NCI-H460 (cell line): ENCODE data around the gene SPTY2D1. TPM values are rescaled to one million over a fixed set of nuclear protein-coding genes. Genes with fewer than 3 reads are reported as not detected.
"Not testable (repeated sequence)": the region's sequence is repeated elsewhere in the genome, so short reads cannot be mapped to it uniquely, and the experiment has no call there.

Experiments
- DNase-seq: peaks from one replicate; pipeline ENCODE4 v3.0.0-alpha.2; 2016; ENCODE audit warnings: low read depth; ENCODE audit errors: extremely low read depth
- total RNA-seq: library from RNA; depleted of rRNA; stranded (reverse); fragments of >200 nt; shearing (Covaris generic); gene quantifications from 2 replicates; pipeline ENCODE4 v1.2.3, GENCODE V29; 2014

Gene SPTY2D1
- total RNA-seq, 1 experiment from 2014 or later = 10.0 TPM

DNA sequence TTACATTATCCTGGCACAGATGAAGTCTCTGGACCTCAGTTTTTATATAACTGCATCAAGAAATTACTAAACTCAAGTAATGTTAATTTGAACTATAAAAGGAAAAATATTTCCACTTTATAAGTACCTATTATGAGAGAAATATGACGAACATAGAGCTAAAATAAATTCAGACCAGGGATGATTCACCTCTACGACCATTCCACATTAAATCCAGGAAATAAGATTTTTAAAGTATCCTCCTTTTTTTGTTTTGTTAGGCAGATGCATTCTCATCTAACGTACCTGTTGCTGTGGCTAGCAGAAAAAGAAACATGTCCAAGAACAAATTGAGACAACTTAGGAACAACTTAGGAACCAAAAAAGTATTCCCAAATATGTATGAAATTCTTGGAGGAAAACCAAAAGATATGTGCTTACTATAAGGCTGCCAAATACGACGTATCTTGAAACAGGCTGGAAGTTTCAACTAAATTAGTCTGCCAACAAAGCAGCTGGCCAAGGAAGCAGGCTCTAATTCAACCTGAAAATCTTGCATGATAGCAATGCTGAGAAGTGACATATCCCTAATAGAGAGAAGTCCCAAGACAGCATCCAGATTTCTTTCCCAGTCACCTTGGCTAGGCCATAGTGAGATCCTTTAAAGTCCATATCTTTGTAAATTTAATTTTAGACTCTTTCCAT lies 15.7 kb downstream of the SPTY2D1 start:
- no peak for DNase-seq

DNA sequence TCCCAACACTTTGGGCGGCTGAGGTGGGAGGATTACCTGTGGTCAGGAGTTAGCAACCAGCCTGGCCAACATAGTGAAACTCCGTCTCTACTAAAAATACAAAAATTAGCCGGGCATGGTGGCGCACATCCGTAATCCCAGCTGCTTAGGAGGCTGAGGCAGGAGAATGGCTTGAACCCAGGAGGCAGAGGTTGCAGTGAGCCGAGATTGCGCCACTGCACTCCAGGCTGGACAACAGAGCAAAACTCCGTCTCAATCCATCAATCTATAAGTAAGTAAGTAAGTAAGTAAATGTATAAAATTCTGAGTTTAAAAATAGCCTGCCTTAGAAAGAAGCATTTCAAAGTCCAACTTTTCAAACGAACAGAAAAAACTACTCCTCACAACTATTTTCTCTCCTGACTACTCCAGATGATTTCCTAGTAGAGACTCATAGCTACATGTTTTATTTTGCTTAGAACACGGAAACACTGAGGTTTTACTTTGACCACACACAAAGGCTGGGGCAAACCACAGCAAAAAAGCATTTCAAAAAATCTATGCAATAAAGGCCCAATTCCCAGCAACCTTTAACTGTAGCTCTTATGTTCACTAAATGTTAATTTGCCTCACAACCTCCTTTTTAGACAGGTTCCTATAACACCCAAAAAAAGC lies 16.3 kb downstream of the SPTY2D1 start:
- no peak for DNase-seq

DNA sequence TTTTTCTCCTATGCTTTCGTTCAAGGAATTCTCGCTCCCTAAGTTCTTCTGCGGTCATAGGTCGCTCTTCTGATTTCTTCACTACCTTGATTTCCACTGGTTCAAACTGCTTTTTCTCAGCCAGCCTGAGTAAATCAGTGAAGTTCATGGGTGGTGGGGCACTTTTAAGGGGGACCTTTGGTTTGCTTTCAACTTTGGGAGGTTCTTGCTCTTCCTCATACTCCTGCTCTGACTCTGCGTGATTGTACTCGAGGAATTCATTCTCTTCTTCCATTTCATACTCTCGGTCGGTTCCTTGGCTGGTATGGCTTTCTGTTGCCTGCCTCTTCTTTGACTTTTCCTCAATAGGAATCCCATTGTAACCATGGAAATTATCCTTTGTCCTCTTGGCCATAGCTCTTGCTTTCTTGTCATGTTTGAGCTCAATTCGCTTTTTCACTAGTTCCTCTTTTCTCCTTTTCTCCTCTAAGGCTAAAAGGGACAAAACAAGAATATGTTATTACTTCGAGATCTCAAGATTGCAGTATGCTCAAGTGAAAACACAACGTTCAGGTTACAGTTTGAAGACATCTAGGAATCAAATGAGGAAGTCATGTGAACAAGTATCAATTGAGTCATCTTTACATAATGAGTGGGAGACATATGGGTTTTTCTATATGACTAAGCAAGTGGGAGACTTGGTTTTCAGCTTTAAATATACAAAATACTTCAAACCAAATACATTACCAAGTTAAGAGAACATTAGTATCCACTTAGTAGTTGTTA lies 18.3 kb downstream of the SPTY2D1 start:
- no peak for DNase-seq

DNA sequence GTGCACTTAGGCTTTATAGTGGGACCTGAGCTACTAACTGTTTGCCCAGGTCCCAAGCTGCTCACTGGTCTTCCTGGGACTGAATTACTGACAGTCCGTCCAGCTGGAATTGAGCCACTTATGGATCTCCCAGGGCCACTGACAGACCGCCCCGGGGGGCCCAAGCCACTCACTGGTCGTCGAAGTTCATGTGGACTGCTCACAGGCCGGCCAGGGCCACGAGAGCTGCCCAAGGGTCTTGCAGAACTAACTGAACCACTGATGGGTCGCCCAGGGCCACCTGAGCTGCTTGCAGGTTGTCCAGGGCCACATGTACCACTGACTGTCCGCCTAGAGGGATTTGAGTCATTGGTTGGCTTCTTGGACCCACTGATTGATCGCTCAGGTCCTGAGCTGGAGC lies 19.5 kb downstream of the SPTY2D1 start:
- no peak for DNase-seq

DNA sequence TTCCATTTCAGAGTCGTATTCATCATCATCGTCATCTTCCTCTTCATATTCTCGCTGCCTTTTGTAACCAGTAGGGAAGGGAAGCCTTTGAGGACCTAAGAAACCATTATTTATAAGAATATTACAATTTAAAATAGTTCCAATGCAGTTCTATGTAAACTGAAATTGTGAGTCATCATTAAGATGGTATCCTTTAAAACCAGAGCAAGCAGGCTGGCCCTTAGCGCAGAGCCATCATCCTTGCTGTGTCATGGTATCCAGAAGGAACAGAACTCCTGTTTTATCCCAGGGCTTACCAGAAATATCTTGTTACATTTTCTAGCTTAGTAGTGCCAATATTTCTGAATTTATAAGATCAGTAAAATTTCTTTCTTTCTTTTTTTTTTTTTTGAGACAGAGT lies 21.7 kb downstream of the SPTY2D1 start:
- DNase-seq = no peak

DNA sequence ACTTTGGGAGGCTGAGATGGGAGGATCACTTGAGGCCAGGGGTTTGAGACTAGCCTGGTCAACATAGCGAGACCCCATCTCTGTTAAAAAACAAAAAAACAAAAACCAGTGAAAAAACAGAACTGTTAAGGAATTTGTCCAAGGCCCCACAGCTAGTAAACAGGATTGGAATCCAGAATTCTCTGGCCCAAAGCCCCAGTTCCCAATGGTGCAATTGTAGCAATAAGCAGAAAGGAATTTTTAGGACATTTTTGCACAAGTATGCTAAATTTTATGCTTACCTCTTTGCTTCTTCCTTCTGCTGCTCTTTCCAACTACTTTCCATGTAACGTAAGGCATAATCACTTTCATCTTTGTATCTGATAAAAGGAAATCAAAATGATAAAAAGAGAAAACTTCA lies 22.9 kb downstream of the SPTY2D1 start:
- DNase-seq = no peak

DNA sequence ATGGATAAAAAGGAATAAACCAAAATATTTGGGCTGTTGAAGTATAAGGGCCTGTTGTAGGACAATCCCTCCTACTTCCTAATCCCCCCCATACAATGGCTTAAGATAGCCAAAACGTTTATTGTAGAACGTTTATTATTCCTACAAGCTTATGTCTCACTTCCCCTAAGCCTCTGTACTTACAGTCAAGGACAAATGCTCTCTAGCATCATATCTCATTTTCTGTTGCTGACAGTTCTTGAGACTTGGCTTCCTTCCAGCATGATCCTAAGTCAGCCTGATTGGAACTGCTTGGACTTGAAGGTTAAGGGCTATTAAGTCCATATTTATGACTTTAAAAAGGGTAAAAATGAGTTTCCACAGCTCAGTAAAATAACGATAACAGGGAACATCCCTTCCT lies 25.8 kb downstream of the SPTY2D1 start:
- DNase-seq = no peak

DNA sequence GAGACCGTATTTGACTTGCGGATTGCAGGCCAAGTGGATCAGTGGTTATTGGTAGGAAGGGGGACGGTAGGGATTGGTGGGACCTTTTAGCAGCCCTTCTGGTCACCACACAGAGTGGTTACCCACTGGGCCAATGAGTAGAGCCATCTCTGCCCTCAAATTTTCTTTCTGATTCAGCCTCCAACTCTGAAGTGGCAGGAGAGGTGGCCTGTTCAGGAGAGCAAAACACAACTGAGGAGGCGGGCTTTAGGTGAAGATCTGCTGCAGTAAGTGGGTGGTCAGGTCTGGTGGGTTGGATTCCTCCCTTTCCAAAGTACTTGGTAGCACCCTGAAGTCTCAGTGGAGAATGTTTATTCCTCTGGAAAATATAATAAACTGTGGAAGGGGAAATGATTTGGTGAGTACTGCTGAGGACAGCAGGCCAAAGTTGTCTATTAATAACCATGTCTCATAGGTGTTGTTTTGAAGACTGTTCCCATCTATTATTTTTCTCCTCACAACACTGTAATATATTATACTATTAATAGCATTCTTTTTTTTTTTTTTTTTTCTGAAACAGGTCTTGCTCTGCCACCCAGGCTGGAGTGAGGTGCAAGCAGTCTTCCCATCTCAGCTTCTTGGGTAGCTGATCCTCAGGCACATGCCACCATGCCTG lies 33.1 kb downstream of the SPTY2D1 start:
- DNase-seq = no peak

DNA sequence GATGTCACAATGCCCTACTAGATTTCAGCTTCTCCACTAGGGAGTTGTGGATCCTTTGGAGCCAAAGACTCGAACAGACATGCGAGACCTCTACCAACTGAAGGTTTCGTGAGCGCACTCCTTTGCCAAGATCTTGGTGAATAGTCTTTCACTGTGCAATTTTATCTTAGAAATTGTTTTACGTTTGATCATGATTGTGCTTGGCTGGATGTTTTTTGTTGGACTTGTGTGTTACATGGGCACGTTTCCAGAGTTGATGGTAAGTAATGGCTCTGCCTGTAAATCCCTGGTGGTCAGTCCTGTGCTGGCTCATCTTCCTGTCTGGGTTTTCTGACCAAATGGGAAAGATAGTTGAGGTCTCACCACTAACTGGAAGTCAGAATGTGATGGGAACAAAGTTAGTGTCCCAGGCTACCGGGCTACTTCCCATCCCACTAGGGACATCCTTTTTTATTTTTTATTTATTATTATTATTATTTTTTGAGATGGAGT lies 34.4 kb downstream of the SPTY2D1 start, which contains the start of gene MISFA:
Gene MISFA (plus strand): TSS at position 51 of the 492 bp plus-strand sequence. CDS start 140 bp downstream, at position 191.
- no peak for DNase-seq

DNA sequence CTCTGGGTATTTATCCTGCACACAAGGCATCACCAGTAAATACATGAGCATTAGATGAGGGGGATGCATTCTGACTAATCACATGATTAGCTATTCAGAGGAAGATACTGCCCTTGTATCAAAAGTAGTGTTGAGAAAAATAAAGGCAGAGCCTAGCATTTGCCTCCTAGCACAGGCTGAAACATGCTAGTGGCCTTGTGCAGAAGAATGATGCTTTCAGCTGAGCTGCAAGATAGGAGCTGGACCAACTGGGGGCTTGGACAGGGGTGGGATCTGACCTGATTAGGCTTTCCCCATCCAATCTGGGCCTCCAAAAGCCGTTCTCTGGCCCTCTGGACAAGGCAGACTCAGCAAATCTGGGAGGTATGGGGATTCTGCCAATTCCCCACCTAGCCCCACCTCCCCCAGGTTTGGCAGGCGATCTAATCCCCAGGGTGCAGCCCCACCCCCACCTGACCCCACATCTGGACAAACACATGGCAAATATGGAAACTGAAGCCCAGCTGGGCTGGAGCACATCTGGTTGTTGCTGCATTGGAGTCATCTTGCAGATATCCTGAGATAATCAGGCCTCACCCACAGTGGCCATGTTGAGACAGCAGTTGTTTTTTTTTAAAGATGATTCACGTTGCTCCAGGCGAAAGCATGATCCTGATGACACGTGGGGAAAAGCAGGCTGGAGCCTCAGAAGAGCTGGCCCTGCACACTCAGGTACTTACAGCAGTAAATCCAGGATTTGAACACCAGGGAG lies 39.0 kb downstream of the SPTY2D1 start:
- DNase-seq = no peak

DNA sequence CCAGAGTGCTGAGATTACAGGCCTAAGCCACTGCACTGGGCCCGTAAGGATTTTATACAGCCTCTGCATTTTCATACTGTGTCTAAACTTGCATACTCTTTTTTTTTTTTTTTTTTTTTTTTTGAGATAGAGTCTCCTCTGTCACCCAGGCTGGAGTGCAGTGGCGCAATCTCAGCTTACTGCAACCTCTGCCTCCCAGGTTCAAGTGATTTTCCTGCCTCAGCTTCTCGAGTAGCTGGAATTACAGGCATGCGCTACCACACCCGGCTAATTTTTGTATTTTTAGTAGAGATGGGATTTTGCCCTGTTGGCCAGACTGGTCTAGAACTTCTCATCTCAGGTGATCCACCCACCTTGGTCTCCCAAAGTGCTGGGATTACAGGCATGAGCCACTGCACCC lies 40.1 kb downstream of the SPTY2D1 start:
- DNase-seq = not testable (repeated sequence)

DNA sequence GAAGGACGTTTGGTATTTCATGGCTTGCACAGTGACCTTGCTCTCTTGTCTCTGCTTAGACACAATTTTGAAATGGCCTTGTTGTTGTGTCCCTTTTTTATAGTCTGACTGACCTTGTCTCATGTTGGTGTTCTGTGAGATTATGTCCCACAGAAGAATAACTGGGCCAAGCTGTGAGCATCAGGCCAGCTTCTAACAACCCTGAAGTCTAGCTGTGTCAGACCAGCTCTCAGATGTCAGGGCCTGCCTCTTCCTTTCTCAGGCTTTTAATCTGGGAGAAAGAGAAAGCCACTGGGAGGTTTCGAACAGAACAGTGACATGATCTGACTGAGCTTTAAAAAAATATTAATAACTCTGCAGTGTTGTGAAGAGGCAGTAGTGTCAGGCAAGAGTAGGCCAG lies 43.6 kb downstream of the SPTY2D1 start:
- no peak for DNase-seq

DNA sequence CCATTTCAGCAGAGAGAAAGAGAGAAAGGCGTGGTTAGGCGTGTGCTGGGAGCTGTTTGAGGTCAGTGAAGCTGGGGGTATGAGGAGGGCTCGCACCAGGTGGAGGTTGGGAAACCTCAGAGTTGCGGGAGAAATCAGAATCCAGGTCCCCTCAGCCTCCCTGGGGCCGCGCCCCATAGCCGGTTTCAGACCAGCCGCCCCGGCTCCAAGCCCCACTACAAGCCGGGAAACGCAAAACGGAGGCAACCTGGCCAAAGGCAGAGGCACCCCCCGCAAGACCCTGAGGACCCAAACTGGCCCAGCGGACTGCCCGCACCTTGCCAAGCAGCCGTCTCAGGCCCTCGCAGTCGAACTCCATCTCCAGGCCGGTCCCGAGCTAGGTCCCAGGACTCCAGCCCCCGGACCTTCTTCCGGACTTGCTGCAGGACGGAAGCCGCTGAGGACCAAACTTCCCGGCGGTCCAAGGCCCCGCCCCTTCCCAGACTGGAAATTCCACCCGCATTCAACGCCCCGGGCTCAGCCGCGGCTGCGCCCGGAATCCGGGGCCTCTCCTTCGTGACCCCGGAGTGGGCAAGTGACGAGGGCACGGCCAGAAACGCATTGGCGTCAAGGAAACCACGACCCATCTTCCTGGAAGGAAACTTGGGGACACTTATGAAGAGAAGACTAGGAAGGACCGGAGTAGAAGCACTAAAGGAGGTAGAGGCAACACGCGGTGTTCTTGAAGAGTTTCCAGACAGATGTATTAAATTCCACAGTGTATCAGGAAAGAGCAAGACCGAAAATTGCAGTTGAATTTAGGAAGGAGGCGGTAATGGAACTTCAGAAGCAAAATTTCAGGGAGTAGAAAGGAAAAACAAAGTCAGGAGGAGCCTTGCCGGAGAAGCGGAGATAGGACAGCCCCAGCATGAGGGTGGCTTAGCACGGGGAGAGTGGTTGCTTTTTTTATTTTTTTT lies 45.6 kb downstream of the SPTY2D1 start, which contains the start of gene UEVLD:
Gene UEVLD (minus strand): TSS at position 438 of the 956 bp plus-strand sequence. CDS start 80 bp downstream, at position 358.
- peak; percentile 79 for DNase-seq

DNA sequence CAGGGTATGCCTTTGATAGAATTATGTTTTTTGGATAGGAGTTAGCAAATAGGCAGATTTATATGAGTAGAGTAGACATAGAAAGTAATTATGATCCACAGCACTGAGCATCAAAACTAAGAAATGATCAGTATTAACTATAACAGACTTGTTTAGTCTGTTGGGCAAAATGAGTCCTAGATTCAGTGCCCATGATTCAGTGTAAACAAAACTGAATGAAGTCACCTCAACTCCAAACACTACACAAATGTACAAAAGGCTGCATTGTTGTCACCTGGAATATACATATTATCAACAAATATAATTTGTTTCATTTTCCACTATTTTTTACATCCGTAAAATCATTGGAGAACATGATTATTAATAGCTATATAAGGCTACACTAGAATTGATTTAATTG lies 52.3 kb downstream of the SPTY2D1 start:
- DNase-seq = no peak

DNA sequence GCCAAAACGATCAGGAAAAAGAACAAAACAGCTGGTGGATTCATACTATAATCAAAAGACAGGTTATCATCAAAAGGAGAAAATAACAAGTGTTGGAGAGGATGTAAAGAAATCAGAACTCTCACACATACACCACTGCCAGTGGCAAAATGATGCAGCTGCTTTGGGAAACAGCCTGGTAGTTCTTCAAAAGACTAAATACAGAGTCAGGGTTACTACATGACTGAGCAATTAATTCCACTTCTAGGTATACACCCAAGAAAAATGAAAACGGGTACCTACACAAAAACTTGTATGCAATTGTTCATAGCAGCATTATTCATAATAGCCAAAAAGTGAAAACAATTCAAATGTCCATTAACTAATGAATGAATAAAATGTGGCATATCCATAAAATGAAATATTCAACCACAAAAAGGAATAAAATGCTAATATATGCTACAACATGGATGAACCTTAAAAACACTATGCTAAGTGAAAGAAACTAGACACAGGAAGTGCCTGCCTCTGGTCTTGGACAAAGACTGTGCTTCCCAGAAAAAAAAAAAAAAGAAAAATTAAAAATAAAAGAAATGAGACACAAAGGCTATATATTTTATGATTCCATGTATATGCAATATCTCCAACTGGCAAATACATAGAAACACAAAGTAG lies 53.9 kb downstream of the SPTY2D1 start:
- DNase-seq = no peak

DNA sequence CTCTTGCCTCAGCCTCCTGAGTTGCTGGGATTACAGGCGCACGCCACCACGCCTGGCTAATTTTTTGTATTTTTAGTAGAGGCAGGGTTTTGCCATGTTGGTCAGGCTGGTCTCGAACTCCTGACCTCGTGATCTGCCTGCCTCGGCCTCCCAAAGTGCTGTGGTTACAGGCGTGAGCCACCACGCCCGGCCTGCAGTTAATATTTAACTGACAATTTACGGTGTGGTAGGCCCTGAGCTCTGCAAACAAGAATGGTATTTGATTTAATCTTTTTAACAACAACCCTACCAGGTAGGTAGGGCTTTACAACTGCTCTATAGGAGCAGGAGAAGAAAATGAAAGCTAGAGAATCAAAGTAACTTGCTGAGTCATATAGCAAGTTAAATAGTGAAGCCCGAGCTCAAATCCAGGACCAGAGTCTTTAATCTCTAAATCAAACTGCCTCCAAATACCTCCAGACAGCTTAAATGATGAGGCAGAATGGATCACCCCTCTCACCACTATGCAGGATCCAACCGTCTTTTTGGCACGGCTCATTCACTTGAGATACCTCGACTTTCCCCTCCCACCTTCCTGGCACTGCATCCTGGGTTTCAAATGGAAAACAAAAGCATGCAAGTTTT lies 55.1 kb downstream of the SPTY2D1 start:
- no peak for DNase-seq

DNA sequence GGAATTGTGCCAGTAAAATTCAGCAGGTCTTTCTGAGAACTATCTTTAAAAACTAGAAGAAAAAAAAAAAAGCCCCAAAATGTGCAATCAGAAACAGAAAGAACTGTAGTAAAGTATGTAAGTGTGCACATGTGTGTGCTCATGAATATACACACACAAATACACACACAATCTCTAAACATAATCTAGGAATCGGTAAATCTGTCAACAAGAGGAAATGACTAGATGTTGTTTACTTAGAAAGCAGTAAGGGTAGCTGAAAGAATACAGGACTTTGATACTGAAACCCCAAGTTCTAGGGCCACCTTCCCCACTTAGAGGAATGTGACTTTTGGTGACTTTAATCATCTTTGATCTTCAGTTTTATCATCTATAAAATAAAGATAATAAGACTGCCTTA lies 58.8 kb downstream of the SPTY2D1 start:
- no peak for DNase-seq

DNA sequence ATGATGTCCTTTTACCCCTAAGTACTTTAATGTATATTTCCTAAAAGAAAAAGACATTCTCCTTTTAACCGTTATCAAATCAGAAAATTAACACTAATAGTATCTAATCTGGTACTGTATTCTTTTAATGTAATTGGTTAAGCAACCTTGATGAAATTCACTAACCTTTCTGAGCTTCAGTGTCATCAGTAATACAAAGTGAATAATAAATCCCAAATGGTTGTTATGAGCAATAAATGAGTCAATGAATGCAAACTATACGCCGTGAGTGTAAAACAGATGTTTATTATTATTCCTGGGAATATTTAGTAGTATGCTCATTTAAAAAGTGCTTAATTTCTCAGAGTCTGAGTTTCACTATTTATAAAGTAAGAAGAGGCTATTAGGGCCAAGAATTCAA lies 67.1 kb downstream of the SPTY2D1 start:
- no peak for DNase-seq
